ENCODE data around the gene ERFL.

- TF ChIP-seq ZFP30 (CRISPR knock-in tag; IDR thresholded peaks at IDR 0.05) (no peak), PATZ1 (CRISPR knock-in tag; IDR thresholded peaks at IDR 0.05; ENCODE audit: borderline replicate concordance) (no peak), ARNTL (CRISPR knock-in tag; IDR thresholded peaks at IDR 0.05; ENCODE audit: borderline replicate concordance, low read depth) (no peak), ISL1 (CRISPR knock-in tag; IDR thresholded peaks at IDR 0.05) (no peak), SNAI2 (CRISPR knock-in tag; IDR thresholded peaks at IDR 0.05) (no peak), ZFP3 (CRISPR knock-in tag; IDR thresholded peaks at IDR 0.05) (no peak), ESRRG (CRISPR knock-in tag; IDR thresholded peaks at IDR 0.05) (no peak), TOX (CRISPR knock-in tag; IDR thresholded peaks at IDR 0.05; ENCODE audit: borderline replicate concordance) (no peak), CSRNP3 (CRISPR knock-in tag; IDR thresholded peaks at IDR 0.05) (no peak), TCF4 (CRISPR knock-in tag; IDR thresholded peaks at IDR 0.05; ENCODE audit: borderline replicate concordance) (no peak)
- TF ChIP-seq, protein P1, sequence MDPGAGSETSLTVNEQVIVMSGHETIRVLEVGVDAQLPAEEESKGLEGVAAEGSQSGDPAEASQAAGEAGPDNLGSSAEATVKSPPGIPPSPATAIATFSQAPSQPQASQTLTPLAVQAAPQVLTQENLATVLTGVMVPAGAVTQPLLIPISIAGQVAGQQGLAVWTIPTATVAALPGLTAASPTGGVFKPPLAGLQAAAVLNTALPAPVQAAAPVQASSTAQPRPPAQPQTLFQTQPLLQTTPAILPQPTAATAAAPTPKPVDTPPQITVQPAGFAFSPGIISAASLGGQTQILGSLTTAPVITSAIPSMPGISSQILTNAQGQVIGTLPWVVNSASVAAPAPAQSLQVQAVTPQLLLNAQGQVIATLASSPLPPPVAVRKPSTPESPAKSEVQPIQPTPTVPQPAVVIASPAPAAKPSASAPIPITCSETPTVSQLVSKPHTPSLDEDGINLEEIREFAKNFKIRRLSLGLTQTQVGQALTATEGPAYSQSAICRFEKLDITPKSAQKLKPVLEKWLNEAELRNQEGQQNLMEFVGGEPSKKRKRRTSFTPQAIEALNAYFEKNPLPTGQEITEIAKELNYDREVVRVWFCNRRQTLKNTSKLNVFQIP (CRISPR knock-in tag; IDR thresholded peaks at IDR 0.05; ENCODE audit: borderline replicate concordance, low read depth): no peak
Observed at GRCh38 chr19:41923045-41923788, 5.0 kb downstream of the ERFL start.

Data from SK-N-SH treated with all-trans-retinoic acid at 6 μM for 48 hours (cell line).